DMS 273 (cell line): Measurements from ENCODE around the gene KRT9.

ENCODE experiments used
- DNase-seq: peaks from one replicate; lab custom pipeline; 2025; ENCODE audit not compliant: unreplicated experiment; lab: John Stamatoyannopoulos, UW

KRT9 gene

GRCh38 chr17:41530062-41531048 is 41.5 kb downstream of the KRT9 start:
- DNase-seq: peak; percentile 37

DNA sequence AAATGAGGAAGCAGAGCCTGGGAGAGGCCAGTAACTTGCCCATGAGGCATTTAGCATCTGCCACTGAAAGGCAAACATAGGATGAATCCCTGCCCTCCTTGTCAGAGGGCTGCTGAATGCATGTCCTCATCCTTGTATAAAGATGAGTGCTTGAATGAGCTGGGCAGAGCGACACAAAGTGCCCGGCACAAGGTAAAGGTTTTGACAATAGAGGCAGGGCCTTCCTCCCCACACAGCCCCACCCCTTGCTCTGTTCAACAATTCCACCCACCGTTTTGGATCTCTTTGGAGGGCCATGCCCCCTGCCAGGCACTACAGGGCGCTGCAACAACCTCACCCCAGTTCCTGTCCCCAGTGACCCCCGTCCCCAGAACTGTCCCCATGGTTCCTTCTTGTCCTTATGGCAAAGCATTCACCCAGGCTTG is 42.4 kb downstream of the KRT9 start:
- no peak for DNase-seq

DNA sequence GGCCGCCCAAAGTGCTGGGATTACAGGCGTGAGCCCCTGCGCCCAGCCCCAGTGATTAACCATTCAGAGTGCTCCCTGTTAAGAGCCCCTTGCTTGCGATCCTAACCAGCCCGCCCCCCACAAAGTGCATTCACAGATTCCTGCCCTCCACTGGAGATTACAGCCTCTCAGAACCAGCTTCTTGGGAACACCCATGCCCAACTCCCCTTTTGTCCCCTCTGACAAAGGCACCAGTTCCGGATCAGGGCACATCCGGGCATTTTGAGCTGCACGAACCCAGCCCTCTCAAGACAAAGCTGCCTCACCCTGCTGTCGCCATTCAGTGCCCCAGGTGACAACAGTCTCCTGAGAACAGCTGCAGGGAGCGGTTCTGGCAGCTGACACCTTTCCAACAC is 42.9 kb downstream of the KRT9 start:
- DNase-seq: no peak

DNA sequence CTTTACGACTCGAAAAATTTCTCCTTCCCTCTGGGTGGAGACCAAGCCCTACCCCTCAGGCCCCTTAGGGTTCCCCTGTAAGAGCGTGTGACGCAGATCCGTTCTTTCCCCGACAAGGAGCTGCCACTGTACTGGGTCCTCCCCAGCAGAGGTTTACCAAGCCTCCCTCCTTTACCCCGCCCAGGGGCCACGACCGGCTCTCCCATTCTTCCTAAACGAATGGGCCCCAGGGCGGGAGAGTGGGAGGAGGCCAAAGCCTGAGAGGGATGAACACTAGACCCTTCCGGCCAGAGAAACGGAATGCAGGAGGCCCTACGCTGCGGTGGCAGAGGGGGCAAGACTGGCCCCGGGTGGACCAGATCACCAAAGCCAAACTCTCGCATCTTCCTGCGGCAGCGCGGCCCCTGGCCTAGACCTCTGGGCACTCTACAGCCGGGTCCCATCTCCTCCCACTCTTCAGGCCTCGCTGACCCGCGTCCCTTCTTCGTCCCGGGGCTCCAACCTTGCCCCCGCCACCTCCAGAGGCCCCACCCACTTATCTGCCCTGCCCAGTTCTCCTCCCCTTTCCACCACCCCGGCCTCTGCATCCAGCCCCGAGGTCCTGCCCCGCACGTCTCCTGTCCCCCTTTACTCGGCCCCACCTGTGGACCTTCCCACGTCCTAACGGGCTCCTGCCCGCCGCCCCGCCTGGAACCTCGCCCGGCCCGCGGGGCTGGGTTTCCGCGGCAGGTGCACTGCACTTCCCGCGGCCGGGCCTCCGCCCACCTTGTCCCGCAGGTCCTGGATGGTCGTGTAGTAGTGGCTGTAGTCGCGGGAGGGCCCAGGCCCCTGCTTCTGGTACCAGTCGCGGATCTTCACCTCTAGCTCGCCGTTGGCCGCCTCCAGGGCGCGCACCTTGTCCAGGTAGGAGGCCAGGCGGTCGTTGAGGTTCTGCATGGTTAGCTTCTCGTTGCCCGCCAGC is 44.5 kb downstream of the KRT9 start:
- DNase-seq: no peak

GRCh38 chr17:41524261-41524660 is 47.6 kb downstream of the KRT9 start:
- DNase-seq: no peak

GRCh38 chr17:41523787-41524186 is 48.1 kb downstream of the KRT9 start:
- DNase-seq: peak; percentile 82

DNA sequence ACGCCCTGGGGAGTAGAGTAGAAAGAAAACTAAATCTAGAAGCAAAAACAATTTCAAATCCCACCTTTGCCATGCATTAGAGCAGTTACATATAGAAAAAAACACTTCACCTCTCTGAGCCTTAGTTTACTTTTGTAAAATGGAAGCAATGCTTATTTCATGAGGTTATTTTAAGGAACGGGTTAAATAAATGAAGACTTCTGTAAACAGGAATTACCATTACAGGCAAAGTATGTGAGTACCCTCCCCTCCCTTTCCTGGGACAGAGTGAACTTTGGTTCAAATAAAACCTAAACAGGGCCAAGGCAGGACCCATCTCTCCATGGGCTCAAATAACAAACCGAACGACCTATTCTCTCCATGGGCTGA is 48.6 kb downstream of the KRT9 start:
- no peak for DNase-seq

- DNase-seq: no peak
Measured at GRCh38 chr17:41522301-41523224, 49.3 kb downstream of the KRT9 start.

- DNase-seq: no peak
Measured at GRCh38 chr17:41521574-41522261, 50.1 kb downstream of the KRT9 start.

- DNase-seq: peak; percentile 60
Measured at GRCh38 chr17:41520821-41521521, 50.9 kb downstream of the KRT9 start.

- DNase-seq: peak; percentile 96
Measured at GRCh38 chr17:41519501-41520224, 52.2 kb downstream of the KRT9 start.

DNA sequence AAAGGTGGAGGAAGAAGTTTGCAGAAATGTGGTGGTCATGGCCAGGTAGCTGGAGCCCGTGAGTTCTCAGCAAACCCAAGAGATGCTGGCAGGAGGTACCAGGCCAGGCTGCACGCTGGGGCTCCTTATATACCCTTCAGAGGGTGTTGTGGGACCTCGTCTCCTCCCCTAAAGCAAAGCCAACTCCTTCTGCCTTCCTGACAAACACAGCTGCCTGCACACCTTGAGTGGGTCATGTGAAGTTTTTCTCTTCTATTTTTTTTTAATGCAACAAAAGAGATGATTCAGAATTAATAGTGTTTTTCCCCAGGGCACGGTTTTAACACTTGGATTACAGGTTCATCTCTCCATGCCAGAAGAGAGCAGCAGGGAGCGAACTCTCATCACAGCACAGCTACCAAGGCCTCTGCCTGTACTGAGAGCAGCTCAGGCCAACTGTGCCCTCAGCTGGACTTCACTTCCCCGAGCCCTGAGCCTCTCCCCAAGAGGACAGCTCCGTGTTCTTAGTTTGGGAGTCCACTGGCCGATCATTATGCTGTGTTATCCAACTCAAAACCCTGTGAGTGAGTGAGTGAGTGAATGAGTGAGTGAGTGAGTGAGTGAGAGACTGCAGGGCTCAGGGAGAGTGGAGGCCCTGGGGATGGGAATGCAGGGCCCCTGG is 52.9 kb downstream of the KRT9 start, which contains the start of gene KRT15:
Gene KRT15, minus strand, starts transcription at position 102 of the 661 bp plus-strand sequence. Its CDS starts 63 bp downstream, at position 39.
- DNase-seq: peak; percentile 64

DNA sequence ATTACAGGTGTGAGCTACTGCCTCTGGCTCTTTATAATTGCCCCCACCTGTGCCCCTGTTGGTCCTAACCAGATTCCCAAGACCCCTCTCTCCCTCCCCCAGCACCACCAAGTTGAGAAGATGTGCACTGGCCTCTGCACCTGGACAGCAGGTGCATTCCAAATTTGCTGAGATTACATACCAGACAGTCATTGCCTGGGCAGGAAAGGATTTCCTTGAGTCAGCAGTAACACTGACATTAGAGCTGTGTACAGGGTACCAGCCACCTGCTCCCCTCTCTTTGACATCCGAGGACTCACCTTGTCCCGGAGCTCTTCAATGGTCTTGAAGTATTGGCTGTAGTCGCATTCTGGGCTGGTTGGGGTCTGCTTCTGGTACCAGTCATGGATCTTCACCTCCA is 53.8 kb downstream of the KRT9 start:
- no peak for DNase-seq

GRCh38 chr17:41516830-41517283 is 55.0 kb downstream of the KRT9 start:
- DNase-seq: no peak

DNA sequence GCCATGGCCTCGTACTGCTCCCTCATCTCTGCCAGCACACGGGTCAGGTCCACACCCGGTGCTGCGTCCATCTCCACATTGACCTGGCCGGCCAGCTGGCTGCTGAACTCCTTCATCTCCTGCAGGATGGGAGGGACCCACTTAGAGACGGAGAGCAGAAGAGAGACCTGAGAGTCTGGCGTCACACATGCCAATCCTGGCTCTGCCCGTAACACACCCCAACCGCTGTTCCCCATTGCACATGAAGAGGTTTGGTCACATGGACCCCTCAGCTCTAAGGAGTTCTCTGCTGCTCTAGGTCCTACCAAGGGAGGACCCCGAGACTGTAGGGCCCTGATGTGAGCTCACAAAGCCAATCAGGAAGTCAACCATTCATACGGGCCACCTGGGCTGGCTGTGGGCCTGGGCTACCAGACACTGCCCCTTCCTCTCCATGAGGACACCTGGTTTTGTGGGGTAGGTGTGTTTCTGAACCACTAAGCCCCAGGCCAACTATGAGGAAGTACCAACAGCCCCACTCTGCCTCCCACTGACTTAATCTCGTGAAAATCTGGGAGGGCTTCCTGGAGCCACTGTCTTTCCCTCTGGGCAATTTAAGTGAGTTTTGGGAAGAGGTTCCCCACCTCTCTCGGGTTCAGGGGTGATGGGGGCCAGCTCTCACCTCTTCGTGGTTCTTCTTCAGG is 55.6 kb downstream of the KRT9 start:
- no peak for DNase-seq
